ENCODE data around the gene TLCD3B.

TLCD3B gene

GRCh38 chr16:29991571-29991904, 39.5 kb downstream of the TLCD3B start:
- no peak for TF ChIP-seq CTCF (IDR thresholded peaks at IDR 0.05)

GRCh38 chr16:29990883-29991570, 40.0 kb downstream of the TLCD3B start:
- no peak for TF ChIP-seq CTCF (IDR thresholded peaks at IDR 0.05)

GRCh38 chr16:29990034-29990433, 41.0 kb downstream of the TLCD3B start:
- TF ChIP-seq CTCF (IDR thresholded peaks at IDR 0.05) = no peak

- no peak for TF ChIP-seq CTCF (IDR thresholded peaks at IDR 0.05)
Observed at GRCh38 chr16:29989111-29989858, 41.8 kb downstream of the TLCD3B start.

GRCh38 chr16:29988346-29989075, 42.6 kb downstream of the TLCD3B start:
- no peak for TF ChIP-seq CTCF (IDR thresholded peaks at IDR 0.05)

GRCh38 chr16:29987371-29988085, 43.5 kb downstream of the TLCD3B start:
- TF ChIP-seq CTCF (IDR thresholded peaks at IDR 0.05) = no peak

- no peak for TF ChIP-seq CTCF (IDR thresholded peaks at IDR 0.05)
Observed at GRCh38 chr16:29986931-29987330, 44.1 kb downstream of the TLCD3B start.
